Fibroblast of the aortic adventitia (primary cell): ENCODE measurements around the gene HOXA6. TPM values are rescaled to one million over a fixed set of nuclear protein-coding genes. Genes with fewer than 3 reads are reported as not detected.

Source experiments
- DNase-seq: peaks from one replicate; pipeline ENCODE4 v3.0.0-alpha.2; 2010; ENCODE audit warnings: low read depth
- H3K4me3 ChIP-seq: 2 replicates; pipeline ENCODE4 v1.5.1; 2011; ENCODE audit warnings: low read depth, mild to moderate bottlenecking, control low read depth, low read length, moderate library complexity
- CTCF ChIP-seq: IDR thresholded peaks from 2 replicates; pipeline ENCODE4 v1.5.1; 2011; ENCODE audit warnings: mild to moderate bottlenecking, low read length, control low read depth, inconsistent platforms; ENCODE audit not compliant: insufficient read depth
- total RNA-seq: library from RNA; depleted of rRNA; stranded (reverse); fragments of >200 nt; gene quantifications from 2 replicates; pipeline ENCODE4 v1.2.3, GENCODE V29; 2012; ENCODE audit warnings: low replicate concordance

Gene HOXA6
- not detected in 2 replicates for total RNA-seq

- no peak for DNase-seq
- TF ChIP-seq CTCF, result no peak
- H3K4me3 ChIP-seq, result no peak within 1 kb of the TSS
Observed at GRCh38 chr7:27147199-27148030, at the start of gene HOXA6. TSS of gene HOXA6 (minus strand) at chr7:27147774. CDS start at chr7:27147749, 25 bp downstream.

- TF ChIP-seq CTCF, result peak; percentile 71
- H3K4me3 ChIP-seq, result no peak overlapping the region
- peak; percentile 83 for DNase-seq
Observed at GRCh38 chr7:27196287-27196767, 48.8 kb upstream of the HOXA6 start.

- no peak for DNase-seq
- H3K4me3 ChIP-seq, result no peak overlapping the region
- no peak for TF ChIP-seq CTCF
Observed at GRCh38 chr7:27194686-27195379, 47.3 kb upstream of the HOXA6 start.

GRCh38 chr7:27194002-27194352 is 46.4 kb upstream of the HOXA6 start:
- no peak for DNase-seq
- no peak overlapping the region for H3K4me3 ChIP-seq
- no peak for TF ChIP-seq CTCF

GRCh38 chr7:27193335-27194001 is 45.9 kb upstream of the HOXA6 start:
- no peak for DNase-seq
- no peak overlapping the region for H3K4me3 ChIP-seq
- TF ChIP-seq CTCF, result no peak

- no peak for TF ChIP-seq CTCF
- DNase-seq, result no peak
- peak overlapping the region; percentile 39 for H3K4me3 ChIP-seq
Observed at GRCh38 chr7:27192546-27193334, 45.2 kb upstream of the HOXA6 start.
